GM18873 (cell line): ENCODE measurements around the gene PDZD7.

Experiments used
- ATAC-seq: cut with Tn5 transposase; IDR thresholded peaks from one replicate; pipeline ENCODE4 v1.9.1; 2021; ENCODE audit warnings: mild to moderate bottlenecking, moderate library complexity, moderate number of reproducible peaks; ENCODE audit not compliant: unreplicated experiment, low FRiP score

The PDZD7 gene

GRCh38 chr10:101031128-101031795 lies at the start of gene PDZD7, which contains the start of gene SFXN3:
Gene PDZD7, minus strand, starts transcription at chr10:101031129. Its CDS starts 910 bp downstream, at chr10:101030219.
Gene SFXN3, plus strand, starts transcription at chr10:101031234. Its CDS starts 3,461 bp downstream, at chr10:101034695.
- ATAC-seq, result peak; percentile 75

- ATAC-seq, result no peak
Measured at GRCh38 chr10:101079874-101080273, 48.9 kb upstream of the PDZD7 start.

- ATAC-seq, result no peak
Measured at GRCh38 chr10:101076630-101077029, 45.7 kb upstream of the PDZD7 start.

GRCh38 chr10:101075775-101076174 lies 44.8 kb upstream of the PDZD7 start:
- no peak for ATAC-seq

GRCh38 chr10:101073631-101074030 lies 42.7 kb upstream of the PDZD7 start:
- ATAC-seq, result no peak

- ATAC-seq, result no peak
Measured at GRCh38 chr10:101072923-101073322, 42.0 kb upstream of the PDZD7 start.

- ATAC-seq, result no peak
Measured at GRCh38 chr10:101071885-101072433, 41.0 kb upstream of the PDZD7 start.

- ATAC-seq, result no peak
Measured at GRCh38 chr10:101071267-101071884, 40.4 kb upstream of the PDZD7 start.

- ATAC-seq, result no peak
Measured at GRCh38 chr10:101070098-101070497, 39.2 kb upstream of the PDZD7 start.

- no peak for ATAC-seq
Measured at GRCh38 chr10:101069441-101069840, 38.5 kb upstream of the PDZD7 start.

- ATAC-seq, result peak; percentile 43
Measured at GRCh38 chr10:101067356-101068083, 36.6 kb upstream of the PDZD7 start.

- ATAC-seq, result no peak
Measured at GRCh38 chr10:101066896-101067355, 36.0 kb upstream of the PDZD7 start.

- no peak for ATAC-seq
Measured at GRCh38 chr10:101066146-101066895, 35.4 kb upstream of the PDZD7 start.

GRCh38 chr10:101065481-101066145 lies 34.7 kb upstream of the PDZD7 start:
- ATAC-seq, result no peak

- ATAC-seq, result no peak
Measured at GRCh38 chr10:101064415-101065030, 33.6 kb upstream of the PDZD7 start.

GRCh38 chr10:101063548-101064414 lies 32.9 kb upstream of the PDZD7 start:
- ATAC-seq, result no peak

GRCh38 chr10:101063050-101063525 lies 32.2 kb upstream of the PDZD7 start:
- ATAC-seq, result no peak
